ENCODE measurements around the gene MIF4GD. TPM values are rescaled to one million over a fixed set of nuclear protein-coding genes. Genes with fewer than 3 reads are reported as not detected.

Gene MIF4GD
- polyA plus RNA-seq, 1 donor from 2014 or later: 27.7 TPM

- Histone ChIP-seq H3K27me3 (ENCODE audit: insufficient read depth, low read depth, low read length) (no peaks in the 10 kb centered on the region), H3K4me2 (ENCODE audit: low read length) (no peak overlapping the region), H3K9me2 (ENCODE audit: insufficient read depth, low read length) (no peaks in the 10 kb centered on the region), H3K4me3 (ENCODE audit: low read length) (no peak overlapping the region), H4K20me1 (ENCODE audit: insufficient read depth) (no peaks in the 10 kb centered on the region), H3K27ac (ENCODE audit: low read length) (no peak overlapping the region), H3K36me3 (ENCODE audit: insufficient read depth, low read length) (no peaks in the 10 kb centered on the region), H3K9me3 (ENCODE audit: low read length) (no peaks in the 10 kb centered on the region), H2AFZ (ENCODE audit: low read depth, low read length) (no peak overlapping the region), H3F3A (ENCODE audit: insufficient read depth, low read length, poor library complexity, severe bottlenecking) (no peaks in the 10 kb centered on the region), H3K9ac (ENCODE audit: low read length) (no peak overlapping the region), H3K79me2 (replicated peaks; ENCODE audit: insufficient read depth, low read length) (no peaks in the 10 kb centered on the region)
- no peak for TF ChIP-seq CTCF (IDR thresholded peaks at IDR 0.05; ENCODE audit: poor library complexity, severe bottlenecking)
- no peak for TF ChIP-seq EZH2 (IDR thresholded peaks at IDR 0.05; ENCODE audit: borderline replicate concordance, insufficient read depth, low read length, poor library complexity, severe bottlenecking)
- TF ChIP-seq SMC3 (conservative IDR thresholded peaks at IDR 0.05; ENCODE audit: poor library complexity): no peak
- no peak for TF ChIP-seq TAF1 (IDR thresholded peaks at IDR 0.05; ENCODE audit: low read depth)
- TF ChIP-seq REST (IDR thresholded peaks at IDR 0.05; ENCODE audit: borderline replicate concordance): no peak
- no peak for TF ChIP-seq POLR2AphosphoS5 (IDR thresholded peaks at IDR 0.05)
- TF ChIP-seq RAD21 (conservative IDR thresholded peaks at IDR 0.05): no peak
- no peak for TF ChIP-seq MXI1 (conservative IDR thresholded peaks at IDR 0.05; ENCODE audit: poor library complexity, severe bottlenecking)
- no peak for TF ChIP-seq EP300 (conservative IDR thresholded peaks at IDR 0.05; ENCODE audit: poor library complexity, severe bottlenecking)
These were observed 29.0 kb downstream of the MIF4GD start for GRCh38 chr17:75241996-75242460.

- Histone ChIP-seq H3K27me3 (ENCODE audit: insufficient read depth, low read depth, low read length) (no peaks in the 10 kb centered on the region), H4K20me1 (ENCODE audit: insufficient read depth) (no peaks in the 10 kb centered on the region), H3K79me2 (replicated peaks; ENCODE audit: insufficient read depth, low read length) (no peaks in the 10 kb centered on the region), H3K9ac (ENCODE audit: low read length) (no peak overlapping the region), H3K9me2 (ENCODE audit: insufficient read depth, low read length) (no peaks in the 10 kb centered on the region), H3K36me3 (ENCODE audit: insufficient read depth, low read length) (no peaks in the 10 kb centered on the region), H3F3A (ENCODE audit: insufficient read depth, low read length, poor library complexity, severe bottlenecking) (no peaks in the 10 kb centered on the region), H3K27ac (ENCODE audit: low read length) (no peak overlapping the region), H3K4me3 (ENCODE audit: low read length) (no peak overlapping the region), H3K9me3 (ENCODE audit: low read length) (no peaks in the 10 kb centered on the region), H3K4me2 (ENCODE audit: low read length) (no peak overlapping the region), H2AFZ (ENCODE audit: low read depth, low read length) (no peak overlapping the region)
- TF ChIP-seq RAD21 (conservative IDR thresholded peaks at IDR 0.05) (no peak), EZH2 (IDR thresholded peaks at IDR 0.05; ENCODE audit: borderline replicate concordance, insufficient read depth, low read length, poor library complexity, severe bottlenecking) (no peak), TAF1 (IDR thresholded peaks at IDR 0.05; ENCODE audit: low read depth) (no peak), POLR2AphosphoS5 (IDR thresholded peaks at IDR 0.05) (no peak), SMC3 (conservative IDR thresholded peaks at IDR 0.05; ENCODE audit: poor library complexity) (no peak), EP300 (conservative IDR thresholded peaks at IDR 0.05; ENCODE audit: poor library complexity, severe bottlenecking) (no peak), REST (IDR thresholded peaks at IDR 0.05; ENCODE audit: borderline replicate concordance) (no peak), CTCF (IDR thresholded peaks at IDR 0.05; ENCODE audit: poor library complexity, severe bottlenecking) (no peak), MXI1 (conservative IDR thresholded peaks at IDR 0.05; ENCODE audit: poor library complexity, severe bottlenecking) (no peak)
These were observed 29.5 kb downstream of the MIF4GD start for GRCh38 chr17:75241502-75241901.
